ENCODE measurements around the gene FXYD2.
"Not testable (repeated sequence)": the region's sequence is repeated elsewhere in the genome, so short reads cannot be mapped to it uniquely, and the experiment has no call there.

Gene FXYD2

GRCh38 chr11:117824571-117825537 lies at the start of gene FXYD2:
TSS of gene FXYD2 (minus strand) at chr11:117824744. CDS start at chr11:117824678, 66 bp downstream.
- no peak for DNase-seq (ENCODE audit: low read depth)

- DNase-seq (ENCODE audit: low read depth) = no peak
Observed at GRCh38 chr11:117873828-117874125, 49.2 kb upstream of the FXYD2 start.

- DNase-seq (ENCODE audit: low read depth) = no peak
Observed at GRCh38 chr11:117872975-117873827, 48.7 kb upstream of the FXYD2 start.

GRCh38 chr11:117872420-117872961 lies 47.9 kb upstream of the FXYD2 start:
- DNase-seq (ENCODE audit: low read depth) = no peak

GRCh38 chr11:117871784-117872183 lies 47.2 kb upstream of the FXYD2 start:
- DNase-seq (ENCODE audit: low read depth) = no peak

GRCh38 chr11:117871160-117871559 lies 46.6 kb upstream of the FXYD2 start:
- no peak for DNase-seq (ENCODE audit: low read depth)

- no peak for DNase-seq (ENCODE audit: low read depth)
Observed at GRCh38 chr11:117870103-117870952, 45.8 kb upstream of the FXYD2 start.

- DNase-seq (ENCODE audit: low read depth) = no peak
Observed at GRCh38 chr11:117869604-117870003, 45.1 kb upstream of the FXYD2 start.

GRCh38 chr11:117868815-117869561 lies 44.4 kb upstream of the FXYD2 start:
- no peak for DNase-seq (ENCODE audit: low read depth)

GRCh38 chr11:117868088-117868487 lies 43.5 kb upstream of the FXYD2 start:
- no peak for DNase-seq (ENCODE audit: low read depth)

- DNase-seq (ENCODE audit: low read depth) = no peak
Observed at GRCh38 chr11:117866526-117866925, 42.0 kb upstream of the FXYD2 start.

- DNase-seq (ENCODE audit: low read depth) = not testable (repeated sequence)
Observed at GRCh38 chr11:117865546-117865945, 41.0 kb upstream of the FXYD2 start.

- no peak for DNase-seq (ENCODE audit: low read depth)
Observed at GRCh38 chr11:117863383-117863782, 38.8 kb upstream of the FXYD2 start.

GRCh38 chr11:117862753-117863152 lies 38.2 kb upstream of the FXYD2 start:
- DNase-seq (ENCODE audit: low read depth) = no peak

GRCh38 chr11:117862019-117862725 lies 37.6 kb upstream of the FXYD2 start:
- no peak for DNase-seq (ENCODE audit: low read depth)

- no peak for DNase-seq (ENCODE audit: low read depth)
Observed at GRCh38 chr11:117861151-117862018, 36.8 kb upstream of the FXYD2 start.

GRCh38 chr11:117860139-117860538 lies 35.6 kb upstream of the FXYD2 start:
- DNase-seq (ENCODE audit: low read depth) = no peak

- DNase-seq (ENCODE audit: low read depth) = no peak
Observed at GRCh38 chr11:117859488-117860112, 35.1 kb upstream of the FXYD2 start.

- DNase-seq (ENCODE audit: low read depth) = no peak
Observed at GRCh38 chr11:117859061-117859460, 34.5 kb upstream of the FXYD2 start.
